Smooth muscle cell (in vitro differentiated cells): Measurements from ENCODE around the gene RTP2. TPM values are rescaled to one million over a fixed set of nuclear protein-coding genes. Genes with fewer than 3 reads are reported as not detected.

Experiments used
- DNase-seq: peaks from one replicate; lab custom pipeline; 2025; ENCODE audit not compliant: unreplicated experiment; lab: John Stamatoyannopoulos, UW
- H2AFZ ChIP-seq: fragments of 200-600 bp; sonication (generic); 2 replicates; pipeline ENCODE4 v1.6.0; 2016; ENCODE audit warnings: antibody characterized with exemption, low read depth, mild to moderate bottlenecking
- H3F3A ChIP-seq: fragments of 200-600 bp; sonication (generic); 2 replicates; pipeline ENCODE4 v1.6.0; 2017; ENCODE audit warnings: antibody characterized with exemption, low read depth
- H3K27ac ChIP-seq: fragments of 200-600 bp; sonication (generic); 2 replicates; pipeline ENCODE4 v1.5.1; 2016; ENCODE audit warnings: low read depth, mild to moderate bottlenecking
- H3K27me3 ChIP-seq: fragments of 200-600 bp; sonication (generic); 2 replicates; pipeline ENCODE4 v1.6.1; 2016; ENCODE audit warnings: low read depth, mild to moderate bottlenecking
- H3K36me3 ChIP-seq: fragments of 200-600 bp; sonication (generic); 2 replicates; pipeline ENCODE4 v1.5.1; 2016; ENCODE audit warnings: low read depth
- H3K4me1 ChIP-seq: fragments of 200-600 bp; sonication (generic); 2 replicates; pipeline ENCODE4 v1.5.1; 2016; ENCODE audit warnings: low read depth
- H3K4me2 ChIP-seq: fragments of 200-600 bp; sonication (generic); 2 replicates; pipeline ENCODE4 v1.6.0; 2016; ENCODE audit warnings: mild to moderate bottlenecking
- H3K4me3 ChIP-seq: fragments of 200-600 bp; sonication (generic); 2 replicates; pipeline ENCODE4 v1.5.1; 2016; ENCODE audit warnings: mild to moderate bottlenecking
- H3K79me2 ChIP-seq: fragments of 200-600 bp; sonication (generic); 2 replicates; pipeline ENCODE4 v1.6.0; 2016; ENCODE audit warnings: low read depth, mild to moderate bottlenecking
- H3K9ac ChIP-seq: fragments of 200-600 bp; sonication (generic); 2 replicates; pipeline ENCODE4 v1.6.0; 2016; ENCODE audit warnings: low read depth
- H3K9me3 ChIP-seq: fragments of 200-600 bp; sonication (generic); replicated peaks from 2 replicates; pipeline ENCODE4 v1.5.1; 2016; ENCODE audit warnings: low read depth
- H4K20me1 ChIP-seq: fragments of 200-600 bp; sonication (generic); 2 replicates; pipeline ENCODE4 v1.6.0; 2016; ENCODE audit warnings: low read depth
- CTCF ChIP-seq: fragments of 200-600 bp; sonication (generic); IDR thresholded peaks from 2 replicates; pipeline ENCODE4 v1.5.1; 2017; ENCODE audit warnings: borderline replicate concordance, mild to moderate bottlenecking, antibody characterized with exemption; ENCODE audit not compliant: insufficient read depth, poor library complexity, severe bottlenecking
- WGBS: methylation state at CpG from one replicate; pipeline ENCODE4 v1.1.7; 2016; ENCODE audit warnings: low lambda C conversion rate; 5-methylcytosine and 5-hydroxymethylcytosine counted together
- polyA plus RNA-seq: library from polyadenylated mRNA; unstranded; fragments of >200 nt; fragmentation: Nextera tagmentation; extraction: Ambion mirVana; gene quantifications from 2 replicates; pipeline ENCODE4 v1.2.1, GENCODE V29; 2016
- total RNA-seq: library from RNA; depleted of rRNA; stranded (reverse); fragments of >200 nt; gene quantifications from 2 replicates; pipeline ENCODE4 v1.2.3, GENCODE V29; 2014

RTP2 gene
- total and polyA plus RNA-seq, 2 experiments from 2014 or later: not detected

GRCh38 chr3:187743195-187744141, 41.1 kb upstream of the RTP2 start:
- no peaks in the 10 kb centered on the region for H3K9me3 ChIP-seq
- H3K4me1 ChIP-seq: peaks cover 25% of the 10 kb centered on the region
- H3K79me2 ChIP-seq: peaks cover 41% of the 10 kb centered on the region
- peaks cover 6% of the 10 kb centered on the region for H3F3A ChIP-seq
- peak overlapping the region; percentile 99 for H3K9ac ChIP-seq
- H2AFZ ChIP-seq: no peak overlapping the region
- no peak for TF ChIP-seq CTCF
- peak overlapping the region; percentile 96 for H3K4me3 ChIP-seq
- H3K27me3 ChIP-seq: no peaks in the 10 kb centered on the region
- no peaks in the 10 kb centered on the region for H3K36me3 ChIP-seq
- peak overlapping the region; percentile 99 for H3K27ac ChIP-seq
- H4K20me1 ChIP-seq: peaks cover 44% of the 10 kb centered on the region
- peak; percentile 11 for DNase-seq
- 5% methylated on average over 32 of the region's 45 CpGs for WGBS
- peak overlapping the region; percentile 99 for H3K4me2 ChIP-seq

GRCh38 chr3:187742351-187743171, 40.2 kb upstream of the RTP2 start:
- Histone ChIP-seq H3F3A (peaks cover 6% of the 10 kb centered on the region), H2AFZ (no peak overlapping the region), H3K36me3 (no peaks in the 10 kb centered on the region), H3K4me3 (peak overlapping the region; percentile 96), H3K4me2 (peak overlapping the region; percentile 99), H3K27ac (peak overlapping the region; percentile 99), H4K20me1 (peaks cover 44% of the 10 kb centered on the region), H3K27me3 (no peaks in the 10 kb centered on the region), H3K9me3 (no peaks in the 10 kb centered on the region), H3K9ac (peak overlapping the region; percentile 99), H3K4me1 (peaks cover 17% of the 10 kb centered on the region), H3K79me2 (peaks cover 44% of the 10 kb centered on the region)
- TF ChIP-seq CTCF: no peak
- 68% methylated on average over 13 of the region's 13 CpGs for WGBS
- no peak for DNase-seq

GRCh38 chr3:187741403-187742350, 39.3 kb upstream of the RTP2 start:
- peak; percentile 40 for DNase-seq
- Histone ChIP-seq H4K20me1 (peaks cover 48% of the 10 kb centered on the region), H3K9ac (peak overlapping the region; percentile 76), H3K4me3 (peak overlapping the region; percentile 96), H3K36me3 (no peaks in the 10 kb centered on the region), H2AFZ (no peak overlapping the region), H3K4me2 (peak overlapping the region; percentile 99), H3K4me1 (peaks cover 13% of the 10 kb centered on the region), H3F3A (peaks cover 6% of the 10 kb centered on the region), H3K9me3 (no peaks in the 10 kb centered on the region), H3K79me2 (peaks cover 52% of the 10 kb centered on the region), H3K27me3 (no peaks in the 10 kb centered on the region), H3K27ac (peak overlapping the region; percentile 99)
- under 1% methylated on average over 35 of the region's 35 CpGs for WGBS
- TF ChIP-seq CTCF: peak; percentile 96
